Activated B cell treated with CpG ODN at 0.5 μM for 24 hours (primary cell): ENCODE measurements around the gene HS6ST1. TPM values are rescaled to one million over a fixed set of nuclear protein-coding genes. Genes with fewer than 3 reads are reported as not detected.

Source experiments
- ATAC-seq: fragments of 200-7000 bp; cut with Tn5 transposase; one replicate; pipeline ENCODE4 v1.10.0; 2021; ENCODE audit warnings: low read depth, mild to moderate bottlenecking, moderate library complexity
- CTCF ChIA-PET: fragments of 350-600 bp; sonication (Branson Sonifier 250); formaldehyde crosslinking; loops from one replicate; lab custom pipeline; 2021; ENCODE audit warnings: antibody characterized with exemption; lab: Charles Lee
- POLR2A ChIA-PET: fragments of 350-600 bp; sonication (Branson Sonifier 250); formaldehyde crosslinking; loops from one replicate; lab custom pipeline; 2021; ENCODE audit warnings: antibody characterized with exemption; lab: Charles Lee
- DNase-seq: peaks from one replicate; pipeline ENCODE4 v3.0.0; 2022
- H3K27ac Mint-ChIP-seq: one replicate; pipeline ENCODE4 v1.8.0; 2020; ENCODE audit warnings: mixed read lengths
- H3K27me3 Mint-ChIP-seq: one replicate; pipeline ENCODE4 v1.8.0; 2021; ENCODE audit warnings: mixed read lengths
- H3K36me3 Mint-ChIP-seq: one replicate; pipeline ENCODE4 v1.8.0; 2021; ENCODE audit warnings: low read depth, mixed read lengths
- H3K4me1 Mint-ChIP-seq: one replicate; pipeline ENCODE4 v1.8.0; 2021; ENCODE audit warnings: mixed read lengths
- H3K4me3 Mint-ChIP-seq: one replicate; pipeline ENCODE4 v1.8.0; 2020; ENCODE audit warnings: mild to moderate bottlenecking, mixed read lengths
- H3K9me3 Mint-ChIP-seq: one replicate; pipeline ENCODE4 v1.8.0; 2020; ENCODE audit warnings: mixed read lengths
- CTCF ChIP-seq: fragments of 200-600 bp; IDR thresholded peaks from one replicate; pipeline ENCODE4 v1.8.0; 2022; ENCODE audit warnings: antibody characterized with exemption, mild to moderate bottlenecking
- intact Hi-C: fragments of 100-400 bp; cut with micrococcal nuclease; formaldehyde crosslinking; loops from one replicate; pipeline ENCODE4 v1.15.1; 2024
- total RNA-seq: library from RNA; stranded (reverse); gene quantifications from 2 replicates; pipeline ENCODE4 v1.2.3, GENCODE V29; 2022

HS6ST1 gene
- total RNA-seq, 1 donor from 2014 or later, result 16.9 TPM

- POLR2A ChIA-PET, result interaction anchor here (0.9 kb wide), 1 partner anchor 15 kb away, joined by 3 read pairs; no protein-coding TSS in a partner anchor
- no peak overlapping the region for H3K27ac Mint-ChIP-seq
Observed at GRCh38 chr2:128301021-128301420, 17.6 kb downstream of the HS6ST1 start.

DNA sequence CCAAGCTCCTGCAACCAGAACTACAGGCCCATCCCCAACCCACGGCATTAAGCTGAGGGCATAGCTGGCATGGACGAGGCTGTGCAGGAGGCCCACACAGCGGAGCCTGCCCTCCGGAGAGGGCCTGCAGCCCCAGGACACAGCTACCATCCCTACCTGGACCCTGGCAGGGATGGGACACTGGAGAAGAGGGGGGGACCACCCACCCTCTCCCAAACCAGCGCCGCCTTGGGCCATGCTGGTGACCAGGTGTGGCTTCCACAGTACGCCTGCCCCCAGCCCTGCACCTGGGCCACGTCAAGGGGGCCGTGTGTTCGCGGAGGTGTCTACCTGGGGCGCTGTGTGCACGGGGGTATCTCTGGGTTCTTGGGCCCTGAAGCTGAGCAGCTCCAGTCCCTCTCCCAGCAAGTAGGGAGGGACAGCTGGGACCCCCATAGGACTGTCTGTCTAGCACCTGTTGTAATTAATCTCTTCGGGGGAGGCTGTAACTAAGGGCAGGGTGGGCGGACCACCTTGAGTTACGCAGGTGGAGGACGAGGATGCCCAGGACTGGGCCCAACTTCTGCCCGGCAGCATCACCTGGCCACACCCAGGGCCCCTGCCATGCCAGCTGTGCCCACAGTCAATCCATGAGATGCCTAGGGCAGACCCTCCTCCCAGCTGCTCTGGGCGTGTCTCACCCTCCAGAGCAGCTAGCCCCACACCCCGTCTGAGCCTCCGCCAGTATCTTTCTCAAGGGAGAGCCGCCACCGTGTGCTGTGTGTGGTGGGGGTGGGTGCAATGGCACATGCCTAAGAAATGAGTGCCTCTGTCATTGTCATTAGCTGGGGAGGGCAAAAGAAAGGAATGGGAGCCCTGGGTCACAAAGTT lies 18.3 kb downstream of the HS6ST1 start:
- Mint-ChIP-seq H3K27me3 (no peaks in the 10 kb centered on the region), H3K4me3 (no peak overlapping the region), H3K36me3 (peaks cover 4% of the 10 kb centered on the region), H3K27ac (no peak overlapping the region), H3K9me3 (peaks cover 4% of the 10 kb centered on the region), H3K4me1 (peaks cover 32% of the 10 kb centered on the region)
- TF ChIP-seq CTCF, result no peak
- ATAC-seq (no peak), DNase-seq (no peak)
- ChIA-PET POLR2A (interaction anchor here (0.9 kb wide), 1 partner anchor 16 kb away, joined by 3 read pairs; no protein-coding TSS in a partner anchor), CTCF (no interaction called here)
- intact Hi-C loops, result no loop called here

More at GRCh38 chr2:128301021-128301420, 17.6 kb downstream of the HS6ST1 start:
- no peak for TF ChIP-seq CTCF
- no peak for DNase-seq
- Mint-ChIP-seq H3K27me3 (no peaks in the 10 kb centered on the region), H3K36me3 (peaks cover 4% of the 10 kb centered on the region), H3K4me3 (no peak overlapping the region), H3K4me1 (peaks cover 33% of the 10 kb centered on the region), H3K9me3 (peaks cover 4% of the 10 kb centered on the region)
- intact Hi-C loops, result no loop called here
- CTCF ChIA-PET, result no interaction called here
- ATAC-seq, result no peak

- POLR2A ChIA-PET, result no interaction called here
- TF ChIP-seq CTCF, result no peak
Observed at GRCh38 chr2:128299628-128300027, 19.0 kb downstream of the HS6ST1 start.

DNA sequence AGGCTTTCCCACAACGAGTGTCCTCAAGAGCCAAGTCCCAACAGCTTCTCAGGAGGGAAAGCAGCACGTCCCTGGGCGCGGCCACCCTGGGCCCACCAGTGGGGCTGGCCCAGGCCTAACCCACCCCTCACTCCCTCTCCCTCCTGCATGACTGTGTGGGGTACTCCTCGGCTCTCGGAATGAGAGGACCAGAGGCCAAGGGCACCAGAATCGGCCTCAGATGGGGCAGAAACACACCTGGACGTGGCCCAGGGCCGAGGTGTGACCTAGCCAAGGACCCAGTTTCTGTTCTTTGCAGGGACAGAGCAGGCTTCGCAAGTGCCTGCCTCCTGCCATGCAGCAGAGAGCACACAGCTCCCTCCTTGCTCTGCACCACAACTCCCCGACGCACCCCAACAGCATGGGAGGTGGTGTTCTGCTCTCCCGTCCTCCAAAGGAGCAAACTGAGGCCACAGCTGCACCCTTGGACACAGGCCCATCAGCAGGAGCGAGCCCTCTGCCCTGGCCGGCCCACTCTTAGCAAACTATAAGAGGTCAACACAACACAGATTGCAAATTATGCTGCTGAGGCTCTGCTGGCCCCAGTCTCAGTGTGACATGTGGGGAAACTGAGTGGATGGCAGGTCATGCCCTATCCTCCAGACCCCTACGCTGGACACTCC lies 19.7 kb downstream of the HS6ST1 start:
- Mint-ChIP-seq H3K27ac (no peak overlapping the region), H3K36me3 (peaks cover 4% of the 10 kb centered on the region)
- no peak for ATAC-seq

More at GRCh38 chr2:128299628-128300027, 19.0 kb downstream of the HS6ST1 start:
- CTCF ChIA-PET, result no interaction called here
- intact Hi-C loops, result no loop called here
- Mint-ChIP-seq H3K27ac (no peak overlapping the region), H3K9me3 (peaks cover 4% of the 10 kb centered on the region), H3K36me3 (peaks cover 4% of the 10 kb centered on the region), H3K4me1 (peaks cover 29% of the 10 kb centered on the region), H3K4me3 (no peak overlapping the region), H3K27me3 (no peaks in the 10 kb centered on the region)
- no peak for ATAC-seq
- no peak for DNase-seq

More for the DNA sequence above, 19.7 kb downstream of the HS6ST1 start:
- DNase-seq, result no peak
- no peaks in the 10 kb centered on the region for H3K27me3 Mint-ChIP-seq
- H3K4me1 Mint-ChIP-seq, result peaks cover 24% of the 10 kb centered on the region
- TF ChIP-seq CTCF, result no peak
- ChIA-PET CTCF (no interaction called here), POLR2A (no interaction called here)
- H3K9me3 Mint-ChIP-seq, result peaks cover 4% of the 10 kb centered on the region
- no peak overlapping the region for H3K4me3 Mint-ChIP-seq
- intact Hi-C loops, result no loop called here
